HepG2 (cell line): ENCODE data around the gene PAPPA.

Source experiments
- RCOR2 ChIP-seq: IDR thresholded peaks from 2 replicates; pipeline ENCODE4 v1.6.1; 2016; ENCODE audit warnings: missing biosample characterization, missing genetic modification reagents
- TF ChIP-seq, protein P1 (sequence below): sonication (generic); formaldehyde crosslinking; IDR thresholded peaks from 2 replicates; pipeline ENCODE4 v1.5.0; 2020; ENCODE audit warnings: mild to moderate bottlenecking, missing genetic modification reagents, moderate library complexity
- TF ChIP-seq, protein P2 (sequence below): sonication (generic); formaldehyde crosslinking; IDR thresholded peaks from 2 replicates; pipeline ENCODE4 v1.4.0; 2020; ENCODE audit warnings: missing genetic modification reagents, mild to moderate bottlenecking, borderline replicate concordance

DNA sequence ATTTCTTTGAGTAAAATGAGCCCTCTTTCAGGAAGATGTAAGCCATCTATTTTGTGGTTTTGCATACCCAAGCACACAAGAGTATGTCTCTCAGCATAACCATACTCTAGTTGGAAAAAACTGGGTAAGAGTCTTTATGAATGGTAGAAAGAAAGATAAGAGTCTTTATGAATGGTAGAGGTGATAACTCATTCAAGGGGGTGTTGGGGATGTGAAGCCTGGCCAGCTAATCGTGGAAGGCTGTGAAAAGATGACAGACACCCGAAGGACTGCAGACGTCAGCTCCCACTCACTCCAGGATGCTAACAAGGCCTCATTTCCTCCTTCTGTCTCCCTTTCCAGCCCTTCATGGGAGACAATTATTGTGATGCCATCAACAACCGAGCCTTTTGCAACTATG, 228.5 kb downstream of the PAPPA start:
- TF ChIP-seq RCOR2 (CRISPR knock-in tag), result no peak
- TF ChIP-seq, protein P1, sequence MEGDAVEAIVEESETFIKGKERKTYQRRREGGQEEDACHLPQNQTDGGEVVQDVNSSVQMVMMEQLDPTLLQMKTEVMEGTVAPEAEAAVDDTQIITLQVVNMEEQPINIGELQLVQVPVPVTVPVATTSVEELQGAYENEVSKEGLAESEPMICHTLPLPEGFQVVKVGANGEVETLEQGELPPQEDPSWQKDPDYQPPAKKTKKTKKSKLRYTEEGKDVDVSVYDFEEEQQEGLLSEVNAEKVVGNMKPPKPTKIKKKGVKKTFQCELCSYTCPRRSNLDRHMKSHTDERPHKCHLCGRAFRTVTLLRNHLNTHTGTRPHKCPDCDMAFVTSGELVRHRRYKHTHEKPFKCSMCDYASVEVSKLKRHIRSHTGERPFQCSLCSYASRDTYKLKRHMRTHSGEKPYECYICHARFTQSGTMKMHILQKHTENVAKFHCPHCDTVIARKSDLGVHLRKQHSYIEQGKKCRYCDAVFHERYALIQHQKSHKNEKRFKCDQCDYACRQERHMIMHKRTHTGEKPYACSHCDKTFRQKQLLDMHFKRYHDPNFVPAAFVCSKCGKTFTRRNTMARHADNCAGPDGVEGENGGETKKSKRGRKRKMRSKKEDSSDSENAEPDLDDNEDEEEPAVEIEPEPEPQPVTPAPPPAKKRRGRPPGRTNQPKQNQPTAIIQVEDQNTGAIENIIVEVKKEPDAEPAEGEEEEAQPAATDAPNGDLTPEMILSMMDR (CRISPR knock-in tag), result no peak
- TF ChIP-seq, protein P2, sequence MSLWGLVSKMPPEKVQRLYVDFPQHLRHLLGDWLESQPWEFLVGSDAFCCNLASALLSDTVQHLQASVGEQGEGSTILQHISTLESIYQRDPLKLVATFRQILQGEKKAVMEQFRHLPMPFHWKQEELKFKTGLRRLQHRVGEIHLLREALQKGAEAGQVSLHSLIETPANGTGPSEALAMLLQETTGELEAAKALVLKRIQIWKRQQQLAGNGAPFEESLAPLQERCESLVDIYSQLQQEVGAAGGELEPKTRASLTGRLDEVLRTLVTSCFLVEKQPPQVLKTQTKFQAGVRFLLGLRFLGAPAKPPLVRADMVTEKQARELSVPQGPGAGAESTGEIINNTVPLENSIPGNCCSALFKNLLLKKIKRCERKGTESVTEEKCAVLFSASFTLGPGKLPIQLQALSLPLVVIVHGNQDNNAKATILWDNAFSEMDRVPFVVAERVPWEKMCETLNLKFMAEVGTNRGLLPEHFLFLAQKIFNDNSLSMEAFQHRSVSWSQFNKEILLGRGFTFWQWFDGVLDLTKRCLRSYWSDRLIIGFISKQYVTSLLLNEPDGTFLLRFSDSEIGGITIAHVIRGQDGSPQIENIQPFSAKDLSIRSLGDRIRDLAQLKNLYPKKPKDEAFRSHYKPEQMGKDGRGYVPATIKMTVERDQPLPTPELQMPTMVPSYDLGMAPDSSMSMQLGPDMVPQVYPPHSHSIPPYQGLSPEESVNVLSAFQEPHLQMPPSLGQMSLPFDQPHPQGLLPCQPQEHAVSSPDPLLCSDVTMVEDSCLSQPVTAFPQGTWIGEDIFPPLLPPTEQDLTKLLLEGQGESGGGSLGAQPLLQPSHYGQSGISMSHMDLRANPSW, result no peak
